ENCODE results near the gene FLYWCH2.

Gene FLYWCH2

DNA sequence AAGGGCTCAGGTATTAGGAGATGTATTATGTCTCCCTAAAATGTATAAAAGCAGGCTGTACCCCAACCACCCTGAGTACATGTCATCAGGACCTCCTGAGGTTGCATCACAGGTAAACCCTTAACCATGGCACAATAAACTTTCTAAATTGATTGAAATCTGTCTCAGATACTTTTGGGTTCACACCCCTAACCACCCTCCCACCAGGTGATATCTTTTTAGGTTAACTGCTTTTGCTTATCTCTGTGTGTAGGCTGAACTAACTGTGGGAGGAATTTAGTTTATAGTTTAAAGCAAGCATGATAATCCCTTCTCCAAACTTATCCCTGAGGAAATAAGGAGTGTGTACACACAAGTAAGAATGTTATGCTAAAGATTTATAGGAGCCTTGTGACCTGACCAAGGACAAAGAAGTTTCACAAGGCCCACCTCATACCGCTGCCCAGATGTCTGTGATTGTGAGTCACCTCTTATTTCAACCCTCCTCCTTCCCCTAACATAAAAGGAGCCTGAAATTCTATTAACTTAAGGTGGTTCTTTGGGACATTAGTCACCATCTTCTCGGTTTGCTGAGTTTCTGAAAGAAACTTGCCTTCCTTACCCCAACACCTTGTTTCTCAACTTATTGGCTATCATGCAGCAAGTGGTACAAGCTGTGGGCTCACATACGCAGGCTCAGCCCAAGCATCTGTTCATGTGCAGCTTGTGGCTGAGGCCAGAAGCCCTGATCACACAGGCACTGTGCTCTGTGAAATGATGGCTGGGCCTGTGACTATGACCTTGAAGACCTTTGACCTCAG lies 36.3 kb upstream of the FLYWCH2 start:
- H3K27ac Mint-ChIP-seq, result no peak overlapping the region
- H3K4me3 Mint-ChIP-seq, result no peak overlapping the region
- H3K4me1 Mint-ChIP-seq (ENCODE audit: low read depth), result peaks cover 14% of the 10 kb centered on the region
- DNase-seq (ENCODE audit: low spot score), result no peak
- peaks cover 10% of the 10 kb centered on the region for H3K27me3 Mint-ChIP-seq (ENCODE audit: low read depth)
- H3K36me3 Mint-ChIP-seq (ENCODE audit: low read depth), result no peaks in the 10 kb centered on the region
- no peaks in the 10 kb centered on the region for H3K9me3 Mint-ChIP-seq

DNA sequence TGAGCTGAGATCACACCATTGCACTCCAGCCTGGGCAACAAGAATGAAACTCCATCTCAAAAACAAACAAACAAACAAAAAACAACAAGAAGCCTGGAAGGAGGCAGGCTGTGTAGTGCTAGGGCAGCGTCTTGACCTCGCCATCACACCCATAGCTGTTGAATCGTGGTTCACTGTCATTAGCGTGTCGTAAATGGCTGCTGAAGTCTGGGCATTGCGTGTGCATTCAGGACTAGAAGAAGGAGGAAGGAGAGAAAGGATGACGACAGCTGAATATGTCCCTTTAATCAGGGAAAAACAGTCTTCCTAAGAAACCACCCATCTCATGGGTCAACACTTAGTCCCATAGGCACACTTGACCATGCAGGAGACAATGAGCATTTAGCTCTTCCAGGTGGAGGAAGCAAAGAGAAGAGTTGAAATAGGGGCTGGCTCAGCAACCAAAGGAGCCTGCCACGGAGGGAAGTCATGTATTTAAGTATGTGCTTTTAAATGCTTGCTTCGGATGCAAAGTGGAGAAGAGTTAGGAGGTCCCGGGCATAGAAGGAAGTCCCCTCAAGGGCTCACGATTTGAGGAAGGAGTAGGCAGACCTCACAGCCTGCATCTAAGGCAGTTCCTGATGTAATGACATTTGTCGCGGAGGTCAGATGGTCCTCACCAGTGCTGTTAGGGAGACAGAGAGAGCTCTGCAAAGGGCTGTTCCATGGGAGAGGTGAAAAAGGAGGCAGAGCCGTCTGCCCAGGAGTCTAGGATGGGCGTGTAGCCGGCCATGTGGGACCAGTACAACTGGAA lies 33.9 kb upstream of the FLYWCH2 start:
- Mint-ChIP-seq H3K4me1 (ENCODE audit: low read depth) (peaks cover 6% of the 10 kb centered on the region), H3K27ac (no peak overlapping the region), H3K9me3 (peaks cover 3% of the 10 kb centered on the region), H3K4me3 (no peak overlapping the region), H3K36me3 (ENCODE audit: low read depth) (no peaks in the 10 kb centered on the region), H3K27me3 (ENCODE audit: low read depth) (peaks cover 10% of the 10 kb centered on the region)
- no peak for DNase-seq (ENCODE audit: low spot score)

DNA sequence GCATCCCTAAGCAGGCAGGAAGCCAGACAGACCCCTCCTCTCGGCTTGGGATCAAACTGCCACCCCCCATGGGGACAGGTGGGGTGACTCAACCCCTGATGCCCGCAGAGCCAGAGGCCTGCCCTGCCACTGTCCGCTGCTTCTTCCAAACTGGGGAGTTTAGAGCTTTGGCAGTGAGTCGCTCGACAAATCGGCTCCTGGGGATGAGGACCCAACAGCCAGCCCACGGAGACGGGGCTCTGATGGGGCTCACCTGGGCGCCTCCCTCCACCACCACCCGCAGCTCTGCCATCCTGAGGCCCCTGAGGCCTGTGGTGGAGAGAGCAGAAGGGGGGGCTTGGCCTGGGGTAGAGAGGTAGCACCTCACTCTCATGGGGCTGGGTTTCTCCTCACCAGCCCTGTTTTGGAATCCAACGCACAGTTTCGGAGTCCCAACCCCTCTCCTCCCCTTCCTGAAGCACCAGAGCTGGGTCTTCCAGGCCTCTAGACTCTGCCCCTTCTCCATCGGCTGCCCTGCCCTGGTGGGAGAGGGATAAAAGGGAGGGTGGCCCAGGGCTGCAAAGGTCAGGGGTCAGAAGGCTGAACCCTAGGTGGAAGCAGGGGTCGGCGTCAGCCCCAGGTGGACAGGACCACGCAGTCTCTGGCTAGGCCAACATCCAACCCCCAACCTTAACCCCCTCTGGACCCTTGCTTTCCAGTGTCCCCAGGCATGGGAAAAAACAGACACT lies 30.8 kb upstream of the FLYWCH2 start:
- H3K27me3 Mint-ChIP-seq (ENCODE audit: low read depth), result peaks cover 14% of the 10 kb centered on the region

DNA sequence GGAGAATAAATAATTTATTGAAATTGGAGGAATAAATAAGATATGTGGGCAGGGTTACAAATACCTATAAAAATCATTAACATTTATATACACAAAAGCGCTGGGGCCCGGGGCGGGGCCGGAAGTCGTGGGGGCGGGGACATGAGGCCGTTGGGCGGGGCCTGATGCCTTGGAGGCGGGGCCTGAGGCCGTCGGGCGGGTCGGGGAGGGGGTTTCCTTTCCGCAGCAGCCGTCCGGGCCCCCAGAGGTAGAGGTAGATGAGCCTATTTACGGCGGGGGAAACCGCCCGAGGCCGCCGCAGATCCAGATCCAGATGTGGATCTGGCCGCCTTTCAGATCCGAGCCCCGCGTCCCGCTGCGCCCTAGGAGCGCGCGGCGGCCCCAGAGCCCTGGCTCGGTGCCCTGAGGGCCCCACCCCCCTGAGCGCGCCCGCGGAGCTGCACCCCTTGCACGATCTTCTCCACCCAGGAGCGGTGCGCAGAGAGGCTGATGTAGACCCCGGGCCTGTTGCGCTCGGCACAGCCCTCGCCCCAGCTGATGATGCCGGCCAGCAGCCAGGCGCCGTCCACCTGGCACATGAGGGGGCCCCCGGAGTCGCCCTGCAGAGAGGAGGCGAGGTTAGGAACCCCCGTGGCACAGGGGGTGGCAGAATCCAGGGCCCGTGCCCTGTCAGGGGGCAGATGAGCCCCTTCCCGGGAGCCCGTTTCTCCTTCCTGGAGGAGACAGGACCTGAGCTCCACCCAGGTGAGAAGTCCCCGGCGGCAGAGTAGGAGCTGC lies 30.1 kb upstream of the FLYWCH2 start:
- Mint-ChIP-seq H3K27me3 (ENCODE audit: low read depth) (peaks cover 17% of the 10 kb centered on the region), H3K4me3 (no peak overlapping the region), H3K36me3 (ENCODE audit: low read depth) (peaks cover 4% of the 10 kb centered on the region), H3K9me3 (peaks cover 10% of the 10 kb centered on the region), H3K4me1 (ENCODE audit: low read depth) (peaks cover 5% of the 10 kb centered on the region), H3K27ac (no peak overlapping the region)
- no peak for DNase-seq (ENCODE audit: low spot score)

More for the DNA sequence above, 30.8 kb upstream of the FLYWCH2 start:
- peaks cover 10% of the 10 kb centered on the region for H3K9me3 Mint-ChIP-seq
- H3K4me1 Mint-ChIP-seq (ENCODE audit: low read depth), result peaks cover 2% of the 10 kb centered on the region
- no peak overlapping the region for H3K27ac Mint-ChIP-seq
- H3K36me3 Mint-ChIP-seq (ENCODE audit: low read depth), result peaks cover 4% of the 10 kb centered on the region
- no peak overlapping the region for H3K4me3 Mint-ChIP-seq
- no peak for DNase-seq (ENCODE audit: low spot score)

DNA sequence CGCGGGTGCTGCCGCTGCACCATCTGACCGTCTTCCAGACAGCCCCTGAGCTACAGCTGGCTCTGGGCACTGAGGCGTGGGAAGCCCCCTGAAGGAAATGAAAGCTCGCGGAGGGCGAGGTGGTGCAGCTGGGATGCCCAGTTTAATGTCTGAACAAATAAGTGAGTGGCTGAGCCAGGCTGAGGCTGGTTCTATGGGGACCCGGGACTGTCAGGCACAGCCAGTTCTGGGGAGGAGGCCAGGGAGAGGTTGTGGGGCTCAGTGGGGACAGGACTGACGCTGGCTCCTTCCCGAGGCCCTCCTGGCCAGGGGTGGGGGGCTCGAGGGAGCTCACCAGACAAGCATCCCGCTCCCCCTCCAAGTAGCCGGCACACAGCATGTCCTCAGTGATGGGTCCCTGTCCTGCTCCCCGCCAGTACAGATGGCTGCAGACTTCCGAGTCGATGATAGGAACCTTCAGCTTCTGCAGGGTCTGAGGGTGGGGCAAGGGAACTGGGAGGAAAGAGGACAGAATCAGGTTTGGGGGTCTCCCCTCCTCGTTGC lies 29.4 kb upstream of the FLYWCH2 start:
- Mint-ChIP-seq H3K9me3 (peaks cover 10% of the 10 kb centered on the region), H3K4me1 (ENCODE audit: low read depth) (peaks cover 5% of the 10 kb centered on the region), H3K27me3 (ENCODE audit: low read depth) (peaks cover 17% of the 10 kb centered on the region), H3K36me3 (ENCODE audit: low read depth) (peaks cover 4% of the 10 kb centered on the region), H3K27ac (no peak overlapping the region), H3K4me3 (no peak overlapping the region)
- DNase-seq (ENCODE audit: low spot score), result no peak

DNA sequence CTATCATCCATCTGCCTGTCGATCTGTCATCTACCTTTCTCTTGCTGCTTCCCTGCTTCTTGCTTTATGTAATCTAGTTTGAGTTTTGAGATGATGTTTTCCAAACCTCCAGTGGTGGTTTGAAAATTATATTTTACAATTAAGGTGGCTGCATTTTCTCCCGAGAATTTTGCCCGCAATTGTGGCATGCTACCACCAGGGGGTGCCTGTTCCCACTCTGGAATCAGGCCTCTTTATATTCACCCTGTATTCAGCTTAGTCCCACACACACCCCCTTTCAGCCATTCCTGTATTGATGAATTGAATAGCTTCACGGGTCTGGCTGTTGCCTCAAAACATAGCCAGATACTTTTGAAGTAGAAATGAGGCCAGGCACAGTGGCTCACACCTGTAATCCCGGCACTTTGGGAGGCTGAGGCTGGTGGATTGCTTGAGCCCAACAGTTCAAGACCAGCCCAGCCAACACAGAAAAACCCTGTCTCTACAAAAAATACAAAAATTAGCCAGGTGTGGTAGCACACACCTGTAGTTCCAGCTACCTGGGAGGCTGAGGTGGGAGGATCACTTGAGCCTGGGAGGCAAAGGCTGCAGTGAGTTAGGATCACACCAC lies 28.2 kb upstream of the FLYWCH2 start:
- H3K27me3 Mint-ChIP-seq (ENCODE audit: low read depth), result peaks cover 8% of the 10 kb centered on the region

DNA sequence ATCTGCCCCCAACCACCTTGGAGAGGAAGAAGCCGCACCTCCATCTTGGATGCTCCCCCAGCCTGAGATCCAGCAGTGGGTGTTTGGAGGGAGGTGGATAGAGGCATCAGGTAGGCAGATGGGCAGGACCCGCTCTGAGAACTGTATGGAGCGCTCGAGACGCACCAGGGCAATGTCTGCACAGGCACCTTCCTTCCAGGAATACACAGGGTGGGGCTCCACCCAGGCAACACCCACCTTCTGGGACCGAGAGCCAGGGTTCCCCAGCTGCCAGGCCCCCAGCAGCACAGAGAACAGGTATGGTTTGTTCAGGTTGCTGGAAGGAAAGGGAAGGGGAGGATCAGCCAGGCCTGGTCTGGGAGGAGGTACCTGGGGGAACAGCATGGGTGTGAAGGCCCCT lies 27.5 kb upstream of the FLYWCH2 start:
- Mint-ChIP-seq H3K9me3 (peaks cover 10% of the 10 kb centered on the region), H3K4me1 (ENCODE audit: low read depth) (peaks cover 3% of the 10 kb centered on the region), H3K27me3 (ENCODE audit: low read depth) (peaks cover 8% of the 10 kb centered on the region), H3K36me3 (ENCODE audit: low read depth) (peaks cover 4% of the 10 kb centered on the region), H3K4me3 (no peak overlapping the region), H3K27ac (no peak overlapping the region)
- no peak for DNase-seq (ENCODE audit: low spot score)

More for the DNA sequence above, 28.2 kb upstream of the FLYWCH2 start:
- Mint-ChIP-seq H3K9me3 (peaks cover 10% of the 10 kb centered on the region), H3K4me1 (ENCODE audit: low read depth) (peaks cover 3% of the 10 kb centered on the region), H3K36me3 (ENCODE audit: low read depth) (peaks cover 4% of the 10 kb centered on the region), H3K4me3 (no peak overlapping the region), H3K27ac (no peak overlapping the region)
- no peak for DNase-seq (ENCODE audit: low spot score)

DNA sequence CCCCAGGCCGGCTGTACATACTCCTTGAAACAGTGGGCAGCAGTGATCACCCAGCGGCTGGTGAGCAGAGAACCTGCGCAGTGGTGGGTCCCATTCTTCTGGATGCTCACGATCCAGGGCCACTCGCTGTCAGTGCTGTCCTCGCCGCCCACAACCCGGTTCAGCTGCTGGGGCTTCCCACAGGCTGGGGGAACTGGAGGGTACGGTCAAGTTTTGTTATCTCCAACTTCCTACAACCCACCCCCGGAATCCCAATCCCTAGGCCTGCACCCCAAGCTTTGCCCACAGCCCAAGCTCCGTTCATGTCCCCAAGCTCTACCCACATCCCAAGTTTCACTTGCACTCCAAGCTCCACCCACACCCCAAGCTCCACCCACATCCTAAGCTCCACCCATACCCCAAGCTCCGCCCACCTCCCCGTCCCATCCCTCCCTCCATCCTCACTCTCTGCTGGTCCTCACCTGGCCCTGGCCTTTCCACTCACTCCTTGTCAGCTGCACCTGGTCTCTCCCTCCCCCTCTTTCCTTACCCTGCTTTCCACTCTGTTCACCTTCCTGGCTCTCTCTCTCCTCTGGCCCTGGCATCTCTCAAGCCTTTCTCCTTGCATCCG lies 26.8 kb upstream of the FLYWCH2 start:
- DNase-seq (ENCODE audit: low spot score), result no peak

DNA sequence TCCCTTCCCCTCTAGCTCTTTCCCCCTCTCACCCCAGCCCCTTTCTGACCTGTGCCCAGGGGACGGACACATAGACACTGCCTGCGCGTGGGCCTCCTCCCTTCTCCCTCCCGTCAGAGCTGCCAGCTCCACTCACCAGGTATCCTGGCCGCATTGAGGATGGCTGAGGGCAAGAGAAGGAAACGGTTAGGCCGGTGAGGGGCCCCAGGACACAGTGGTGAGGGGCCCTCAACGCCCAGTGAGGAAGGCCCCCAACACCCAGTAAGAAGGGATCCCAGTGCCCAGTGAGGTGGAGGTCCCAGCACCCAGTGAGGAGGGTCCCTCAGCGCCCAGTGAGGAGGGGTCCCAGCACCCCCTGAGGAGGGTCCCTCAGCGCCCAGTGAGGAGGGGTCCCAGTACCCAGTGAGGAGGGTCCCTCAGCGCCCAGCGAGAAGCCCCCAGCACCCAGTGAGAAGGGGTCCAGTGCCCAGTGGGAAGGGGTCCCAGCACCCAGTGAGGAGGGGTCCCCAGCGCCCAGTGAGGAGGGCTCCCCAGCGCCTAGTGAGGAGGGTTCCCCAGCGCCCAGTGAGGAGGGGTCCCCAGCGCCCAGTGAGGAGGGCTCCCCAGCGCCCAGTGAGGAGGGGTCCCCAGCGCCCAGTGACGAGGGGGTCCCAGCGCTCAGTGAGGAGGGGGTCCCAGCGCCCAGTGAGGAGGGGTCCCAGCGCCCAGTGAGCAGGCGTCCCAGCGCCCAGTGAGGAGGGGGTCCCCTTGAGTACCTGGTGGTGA lies 26.1 kb upstream of the FLYWCH2 start:
- Mint-ChIP-seq H3K27ac (no peak overlapping the region), H3K27me3 (ENCODE audit: low read depth) (peaks cover 8% of the 10 kb centered on the region), H3K4me1 (ENCODE audit: low read depth) (peaks cover 3% of the 10 kb centered on the region), H3K4me3 (no peak overlapping the region), H3K9me3 (peaks cover 14% of the 10 kb centered on the region), H3K36me3 (ENCODE audit: low read depth) (peaks cover 4% of the 10 kb centered on the region)
- no peak for DNase-seq (ENCODE audit: low spot score)

More for the DNA sequence above, 26.8 kb upstream of the FLYWCH2 start:
- H3K27ac Mint-ChIP-seq, result no peak overlapping the region
- peaks cover 11% of the 10 kb centered on the region for H3K9me3 Mint-ChIP-seq
- peaks cover 8% of the 10 kb centered on the region for H3K27me3 Mint-ChIP-seq (ENCODE audit: low read depth)
- H3K4me3 Mint-ChIP-seq, result no peak overlapping the region
- H3K4me1 Mint-ChIP-seq (ENCODE audit: low read depth), result peaks cover 3% of the 10 kb centered on the region
- H3K36me3 Mint-ChIP-seq (ENCODE audit: low read depth), result peaks cover 4% of the 10 kb centered on the region

DNA sequence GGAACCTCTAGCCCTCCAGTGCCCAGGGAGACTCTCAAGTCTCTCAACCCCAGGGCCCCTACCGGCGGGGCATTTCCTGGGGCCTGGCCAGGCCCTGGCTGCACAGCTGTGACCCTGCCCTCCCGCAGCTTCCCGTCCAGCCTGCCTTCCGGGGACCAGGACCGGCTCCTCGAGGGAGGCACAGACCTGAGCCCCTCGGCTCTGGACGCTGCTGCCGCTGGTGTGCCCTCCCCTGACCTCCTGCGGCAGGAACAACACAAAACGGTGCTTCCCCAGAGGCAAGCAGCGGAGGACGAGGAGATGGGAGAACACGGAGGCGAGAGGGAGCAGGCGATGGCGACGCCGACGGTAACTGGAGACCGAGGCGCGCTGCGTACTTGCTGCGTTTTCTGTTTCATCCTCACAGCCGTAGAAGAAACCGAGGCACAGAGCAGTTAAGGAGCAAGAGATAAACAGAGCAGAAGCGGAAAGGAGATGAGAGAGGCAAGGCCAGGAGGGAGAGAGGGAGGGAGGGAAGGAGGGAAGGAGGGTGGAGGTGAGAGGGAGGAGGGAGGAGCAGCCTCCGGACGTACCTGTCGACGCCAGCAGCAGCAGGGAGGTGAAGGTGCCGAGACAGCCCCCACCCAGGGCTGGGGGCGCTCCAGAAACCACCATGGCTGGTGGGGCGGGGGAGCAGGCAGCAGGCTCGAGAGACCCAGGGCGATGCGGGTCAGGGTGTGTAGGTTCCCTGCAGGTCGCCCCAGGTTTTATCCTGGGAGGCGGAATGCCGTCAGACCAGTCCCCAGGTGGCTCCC lies 25.4 kb upstream of the FLYWCH2 start, which contains the start of gene PRSS22:
PRSS22 (minus strand) TSS at position 720 of the 794 bp plus-strand sequence; CDS start at position 654, 66 bp downstream.
- H3K4me3 Mint-ChIP-seq, result peak within 1 kb of the TSS; percentile 70
- peaks cover 3% of the 10 kb centered on the region for H3K4me1 Mint-ChIP-seq (ENCODE audit: low read depth)
- H3K27ac Mint-ChIP-seq, result no peak within 1 kb of the TSS
- H3K27me3 Mint-ChIP-seq (ENCODE audit: low read depth), result peaks cover 8% of the 10 kb centered on the region
- DNase-seq (ENCODE audit: low spot score), result no peak
- peaks cover 4% of the 10 kb centered on the region for H3K36me3 Mint-ChIP-seq (ENCODE audit: low read depth)
- peaks cover 14% of the 10 kb centered on the region for H3K9me3 Mint-ChIP-seq

DNA sequence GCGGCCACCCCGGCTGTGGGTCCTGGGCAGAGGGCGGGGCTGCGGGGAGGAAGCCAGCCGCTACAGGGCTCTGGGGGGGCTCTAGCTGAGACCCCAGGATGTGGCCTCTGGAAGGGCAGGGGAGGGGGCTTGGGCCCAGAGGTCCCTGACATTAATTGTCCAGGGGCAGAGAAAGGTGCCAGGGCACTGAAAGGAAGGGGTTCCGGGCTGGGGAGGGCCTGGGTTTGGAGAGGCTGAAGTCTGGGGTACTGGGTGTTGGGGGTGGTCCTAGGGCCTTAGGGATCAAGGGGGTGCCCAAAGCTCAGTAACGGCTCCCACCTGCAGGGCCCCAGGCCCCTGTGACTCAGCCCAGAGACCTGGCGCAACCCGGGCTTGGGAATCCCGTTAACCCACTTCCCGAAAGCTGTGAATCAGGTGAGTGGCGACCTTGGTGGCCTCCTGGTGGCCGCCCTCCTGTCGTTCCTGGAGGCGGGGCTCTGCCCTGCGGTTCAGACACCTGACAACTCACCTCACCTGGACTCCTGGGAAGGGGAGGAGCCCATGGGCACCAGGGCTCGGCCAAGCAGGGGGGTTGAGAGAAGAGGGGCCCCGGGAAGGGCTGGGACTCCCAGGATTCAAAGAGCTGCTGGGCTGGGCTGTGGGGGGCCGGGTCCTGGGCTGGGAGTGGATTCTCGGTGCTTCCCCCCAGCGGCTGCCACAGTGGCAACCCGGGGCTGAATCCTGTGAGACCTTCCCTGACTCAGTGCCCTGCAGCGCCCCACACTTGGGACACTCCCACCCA lies 24.6 kb upstream of the FLYWCH2 start:
- no peak for DNase-seq (ENCODE audit: low spot score)
- H3K36me3 Mint-ChIP-seq (ENCODE audit: low read depth), result peaks cover 4% of the 10 kb centered on the region
- peaks cover 14% of the 10 kb centered on the region for H3K9me3 Mint-ChIP-seq
- peaks cover 8% of the 10 kb centered on the region for H3K27me3 Mint-ChIP-seq (ENCODE audit: low read depth)
- H3K4me3 Mint-ChIP-seq, result no peak overlapping the region
- peaks cover 3% of the 10 kb centered on the region for H3K4me1 Mint-ChIP-seq (ENCODE audit: low read depth)
- no peak overlapping the region for H3K27ac Mint-ChIP-seq

Measured in T-helper 2 cell treated with Interferon-gamma antibody and Interleukin-4, amounts not matched to agents 5 μg/mL and 100 μg/mL, for 36 hours (primary cell).